Choroid plexus epithelial cell (primary cell): Measurements from ENCODE around the gene FBXL17.
"Not testable (repeated sequence)": the region's sequence is repeated elsewhere in the genome, so short reads cannot be mapped to it uniquely, and the experiment has no call there.

Source experiments
- DNase-seq: peaks from one replicate; pipeline ENCODE4 v3.0.0-alpha.2; 2010; ENCODE audit warnings: low read depth
- H3K4me3 ChIP-seq: 2 replicates; pipeline ENCODE4 v1.5.1; 2011; ENCODE audit warnings: low read depth, mild to moderate bottlenecking, control low read depth, low read length, moderate library complexity
- CTCF ChIP-seq: conservative IDR thresholded peaks from 2 replicates; pipeline ENCODE4 v1.5.1; 2011; ENCODE audit warnings: low read depth, mild to moderate bottlenecking, control low read depth, inconsistent platforms, low read length, moderate library complexity

Gene FBXL17

GRCh38 chr5:108280248-108280647 lies 101.7 kb downstream of the FBXL17 start:
- no peak for DNase-seq
- H3K4me3 ChIP-seq = no peak overlapping the region
- TF ChIP-seq CTCF = no peak

- TF ChIP-seq CTCF = no peak
- no peak overlapping the region for H3K4me3 ChIP-seq
- DNase-seq = no peak
These were observed 103.3 kb downstream of the FBXL17 start for GRCh38 chr5:108278285-108279240.

GRCh38 chr5:108276187-108277050 lies 105.5 kb downstream of the FBXL17 start:
- TF ChIP-seq CTCF = no peak
- DNase-seq = no peak
- no peak overlapping the region for H3K4me3 ChIP-seq

- DNase-seq, H3K4me3 ChIP-seq: not testable (repeated sequence)
These were observed 107.8 kb downstream of the FBXL17 start for GRCh38 chr5:108274080-108274479.

- H3K4me3 ChIP-seq = no peak overlapping the region
- no peak for TF ChIP-seq CTCF
These were observed 110.8 kb downstream of the FBXL17 start for GRCh38 chr5:108271127-108271526.

GRCh38 chr5:108266242-108266641 lies 115.7 kb downstream of the FBXL17 start:
- no peak for TF ChIP-seq CTCF
- no peak for DNase-seq
- no peak overlapping the region for H3K4me3 ChIP-seq

More at GRCh38 chr5:108271127-108271526, 110.8 kb downstream of the FBXL17 start:
- no peak for DNase-seq

- TF ChIP-seq CTCF = no peak
- H3K4me3 ChIP-seq = no peak overlapping the region
- DNase-seq = no peak
These were observed 117.4 kb downstream of the FBXL17 start for GRCh38 chr5:108264533-108264932.
